SU-DHL-6 (cell line): Measurements from ENCODE around the gene CYSLTR1.
"Not testable (repeated sequence)": the region's sequence is repeated elsewhere in the genome, so short reads cannot be mapped to it uniquely, and the experiment has no call there.

Experiments used
- H2AFZ ChIP-seq: fragments of 200-600 bp; sonication (generic); 2 replicates; pipeline ENCODE4 v1.6.1; 2014; ENCODE audit warnings: low read depth, mild to moderate bottlenecking, moderate library complexity, mixed read lengths, antibody characterized with exemption, low read length; ENCODE audit not compliant: severe bottlenecking
- H3F3A ChIP-seq: fragments of 200-600 bp; shearing (Covaris generic); 2 replicates; pipeline ENCODE4 v1.6.0; 2016; ENCODE audit warnings: antibody characterized with exemption, mild to moderate bottlenecking; ENCODE audit not compliant: insufficient read depth
- H3K27ac ChIP-seq: fragments of 200-600 bp; sonication (generic); 2 replicates; pipeline ENCODE4 v1.5.1; 2016; ENCODE audit warnings: low read depth, mild to moderate bottlenecking, low read length, moderate library complexity, mixed read lengths
- H3K27me3 ChIP-seq: fragments of 200-600 bp; sonication (generic), shearing (Covaris generic); 2 replicates; pipeline ENCODE4 v1.6.0; 2014; ENCODE audit warnings: mild to moderate bottlenecking, low read length
- H3K36me3 ChIP-seq: fragments of 200-600 bp; sonication (generic); 2 replicates; pipeline ENCODE4 v1.6.1; 2014; ENCODE audit warnings: mild to moderate bottlenecking, low read length, mixed read lengths
- H3K4me2 ChIP-seq: fragments of 300-600, 200-600 bp; shearing (Covaris generic), sonication (generic); 2 replicates; pipeline ENCODE4 v1.6.0; 2014; ENCODE audit warnings: low read length, low read depth, mild to moderate bottlenecking; ENCODE audit not compliant: poor library complexity, severe bottlenecking
- H3K4me3 ChIP-seq: fragments of 200-600 bp; sonication (generic); 2 replicates; pipeline ENCODE4 v1.5.1; 2014; ENCODE audit warnings: antibody characterized with exemption, low read length, mild to moderate bottlenecking, mixed read lengths; ENCODE audit not compliant: insufficient read depth, poor library complexity, severe bottlenecking
- H3K79me2 ChIP-seq: fragments of 200-600 bp; sonication (generic); 2 replicates; pipeline ENCODE4 v1.6.1; 2014; ENCODE audit warnings: mild to moderate bottlenecking, low read length, moderate library complexity; ENCODE audit not compliant: insufficient read depth
- H3K9ac ChIP-seq: fragments of 200-600 bp; sonication (generic); 2 replicates; pipeline ENCODE4 v1.7.0; 2014; ENCODE audit warnings: mild to moderate bottlenecking, low read length
- H3K9me2 ChIP-seq: fragments of 200-600 bp; sonication (generic); replicated peaks from 2 replicates; pipeline ENCODE4 v1.6.1; 2014; ENCODE audit warnings: low read length; ENCODE audit not compliant: insufficient read depth
- H3K9me3 ChIP-seq: fragments of 200-600 bp; sonication (generic); 2 replicates; pipeline ENCODE4 v1.6.1; 2014; ENCODE audit warnings: low read length, mixed read lengths; ENCODE audit not compliant: insufficient read depth
- H4K20me1 ChIP-seq: fragments of 200-600 bp; sonication (generic); 2 replicates; pipeline ENCODE4 v1.6.1; 2014; ENCODE audit warnings: low read depth, mild to moderate bottlenecking, antibody characterized with exemption, low read length, moderate library complexity, mixed read lengths
- EZH2phosphoT487 ChIP-seq: fragments of 200-600 bp; sonication (generic), shearing (Covaris generic); conservative IDR thresholded peaks from 2 replicates; pipeline ENCODE4 v1.6.1; 2018; ENCODE audit warnings: mild to moderate bottlenecking, antibody characterized with exemption, low read length, moderate library complexity, mixed read lengths
- TF ChIP-seq, protein P1 (sequence below): fragments of 200-600 bp; sonication (generic); IDR thresholded peaks from one replicate; pipeline ENCODE4 v1.5.1; 2017; ENCODE audit warnings: antibody characterized with exemption, mild to moderate bottlenecking, low read length, moderate library complexity; ENCODE audit not compliant: insufficient read depth, poor library complexity, severe bottlenecking

Gene CYSLTR1

DNA sequence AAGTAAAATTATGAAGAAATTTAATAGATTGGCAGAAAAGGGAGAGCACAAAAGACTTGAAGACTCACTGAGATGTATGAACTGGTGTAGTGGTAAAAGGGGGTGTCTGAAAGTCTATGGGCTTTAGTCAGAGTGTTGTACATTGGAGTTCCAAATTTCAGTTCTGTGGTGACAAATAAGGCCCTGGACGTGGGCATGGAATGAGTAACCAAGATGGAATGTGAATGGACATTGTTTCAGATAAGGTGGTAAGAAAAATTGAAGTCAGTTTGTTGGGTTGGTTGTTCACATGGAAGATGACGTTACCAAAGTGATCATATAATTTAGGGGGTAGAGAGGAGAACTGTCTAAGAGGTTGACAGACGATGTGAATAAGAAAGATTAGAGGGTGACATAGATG, 13.9 kb downstream of the CYSLTR1 start:
- Histone ChIP-seq H3F3A (no peaks in the 10 kb centered on the region), H3K4me2 (no peak overlapping the region), H4K20me1 (no peaks in the 10 kb centered on the region), H3K4me3 (no peak overlapping the region), H3K79me2 (no peaks in the 10 kb centered on the region), H3K9me3 (no peaks in the 10 kb centered on the region), H3K27ac (no peak overlapping the region), H3K9me2 (no peaks in the 10 kb centered on the region), H2AFZ (no peak overlapping the region), H3K9ac (no peak overlapping the region), H3K27me3 (no peaks in the 10 kb centered on the region), H3K36me3 (no peaks in the 10 kb centered on the region)
- no peak for TF ChIP-seq EZH2phosphoT487
- TF ChIP-seq, protein P1, sequence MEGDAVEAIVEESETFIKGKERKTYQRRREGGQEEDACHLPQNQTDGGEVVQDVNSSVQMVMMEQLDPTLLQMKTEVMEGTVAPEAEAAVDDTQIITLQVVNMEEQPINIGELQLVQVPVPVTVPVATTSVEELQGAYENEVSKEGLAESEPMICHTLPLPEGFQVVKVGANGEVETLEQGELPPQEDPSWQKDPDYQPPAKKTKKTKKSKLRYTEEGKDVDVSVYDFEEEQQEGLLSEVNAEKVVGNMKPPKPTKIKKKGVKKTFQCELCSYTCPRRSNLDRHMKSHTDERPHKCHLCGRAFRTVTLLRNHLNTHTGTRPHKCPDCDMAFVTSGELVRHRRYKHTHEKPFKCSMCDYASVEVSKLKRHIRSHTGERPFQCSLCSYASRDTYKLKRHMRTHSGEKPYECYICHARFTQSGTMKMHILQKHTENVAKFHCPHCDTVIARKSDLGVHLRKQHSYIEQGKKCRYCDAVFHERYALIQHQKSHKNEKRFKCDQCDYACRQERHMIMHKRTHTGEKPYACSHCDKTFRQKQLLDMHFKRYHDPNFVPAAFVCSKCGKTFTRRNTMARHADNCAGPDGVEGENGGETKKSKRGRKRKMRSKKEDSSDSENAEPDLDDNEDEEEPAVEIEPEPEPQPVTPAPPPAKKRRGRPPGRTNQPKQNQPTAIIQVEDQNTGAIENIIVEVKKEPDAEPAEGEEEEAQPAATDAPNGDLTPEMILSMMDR, result no peak

DNA sequence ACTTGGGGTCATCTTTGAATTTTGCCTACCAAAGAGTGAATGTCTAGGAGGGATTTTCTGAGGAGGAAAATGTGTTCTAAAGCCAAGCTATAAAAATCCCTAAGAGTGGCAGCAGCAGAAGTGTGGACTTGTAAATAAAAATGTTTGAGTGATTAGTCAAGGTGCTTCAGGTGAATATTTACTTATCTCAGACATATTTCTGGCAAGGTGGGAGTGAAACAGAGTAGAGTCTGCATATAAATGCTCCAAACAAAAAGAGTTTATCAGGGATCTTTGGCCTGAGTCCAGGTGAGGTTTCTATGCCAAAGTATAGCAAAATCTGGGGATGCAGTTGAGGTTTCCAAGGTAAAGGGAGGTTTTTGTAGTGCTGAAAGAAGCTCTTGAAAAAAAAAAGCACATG, 19.7 kb downstream of the CYSLTR1 start:
- H2AFZ ChIP-seq, result no peak overlapping the region
- H3K79me2 ChIP-seq, result no peaks in the 10 kb centered on the region
- H3K9me3 ChIP-seq, result no peaks in the 10 kb centered on the region
- H4K20me1 ChIP-seq, result no peaks in the 10 kb centered on the region
- H3K27ac ChIP-seq, result no peak overlapping the region
- H3F3A ChIP-seq, result no peaks in the 10 kb centered on the region
- H3K9ac ChIP-seq, result no peak overlapping the region
- H3K4me2 ChIP-seq, result no peak overlapping the region
- TF ChIP-seq, protein P1, result no peak
- no peak for TF ChIP-seq EZH2phosphoT487
- no peak overlapping the region for H3K4me3 ChIP-seq
- H3K27me3 ChIP-seq, result no peaks in the 10 kb centered on the region
- H3K9me2 ChIP-seq, result no peaks in the 10 kb centered on the region
- no peaks in the 10 kb centered on the region for H3K36me3 ChIP-seq

DNA sequence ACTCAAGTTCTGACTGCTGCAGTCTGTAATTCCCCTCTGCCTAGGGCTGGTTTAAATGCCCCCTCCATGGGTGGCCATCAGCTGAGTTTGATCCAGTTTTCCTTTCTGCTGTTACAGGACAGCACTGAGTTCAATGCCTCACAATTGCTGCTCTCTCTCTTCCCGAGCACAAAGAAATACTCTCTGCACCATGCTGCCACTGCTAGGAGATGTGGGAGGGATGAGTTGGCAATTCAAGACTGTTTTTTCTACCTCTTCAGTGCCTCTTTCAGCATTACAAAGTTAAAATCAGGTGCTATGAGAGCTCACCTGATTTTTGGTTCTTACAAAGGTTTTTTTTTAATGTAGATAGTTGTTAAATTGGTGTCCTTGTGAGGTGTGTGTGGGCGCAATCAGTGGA, 24.3 kb downstream of the CYSLTR1 start:
- Histone ChIP-seq H4K20me1 (no peaks in the 10 kb centered on the region), H3K9me2 (no peaks in the 10 kb centered on the region), H3K9me3 (no peaks in the 10 kb centered on the region), H3K79me2 (no peaks in the 10 kb centered on the region), H3K4me3 (no peak overlapping the region), H3K36me3 (no peaks in the 10 kb centered on the region), H3K27me3 (no peaks in the 10 kb centered on the region), H3K4me2 (no peak overlapping the region), H3F3A (no peaks in the 10 kb centered on the region), H3K27ac (no peak overlapping the region), H2AFZ (no peak overlapping the region), H3K9ac (no peak overlapping the region)
- TF ChIP-seq, protein P1, result no peak
- TF ChIP-seq EZH2phosphoT487, result no peak

DNA sequence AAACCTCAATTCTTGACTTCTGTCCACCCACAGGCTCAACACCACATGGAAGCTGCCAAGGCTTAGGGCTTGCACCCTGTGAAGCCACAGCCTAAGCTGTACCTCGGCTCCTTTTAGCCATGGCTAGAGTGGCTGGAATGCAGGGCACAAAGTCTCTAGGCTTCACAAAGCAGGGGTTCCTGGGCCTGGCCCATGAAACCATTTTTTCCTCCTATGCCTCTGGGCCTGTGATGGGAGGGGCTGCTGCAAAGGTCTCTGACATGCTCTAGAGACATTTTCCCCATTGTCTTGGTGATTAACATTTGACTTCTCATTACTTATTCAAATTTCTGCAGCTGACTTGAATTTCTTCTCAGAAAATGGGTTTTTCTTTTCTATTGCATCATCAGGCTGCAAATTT, 26.5 kb downstream of the CYSLTR1 start:
- not testable (repeated sequence) for H3K27ac ChIP-seq, H4K20me1 ChIP-seq, H3K79me2 ChIP-seq, H3K27me3 ChIP-seq, H3K9ac ChIP-seq, H3F3A ChIP-seq, H3K9me3 ChIP-seq, H3K9me2 ChIP-seq, H3K4me2 ChIP-seq, H3K4me3 ChIP-seq, H2AFZ ChIP-seq, H3K36me3 ChIP-seq
